Measurements from ENCODE around the gene MAST4.

GRCh38 chr5:66859526-66859925 is 263.3 kb downstream of the MAST4 start:
- TF ChIP-seq CTCF (IDR thresholded peaks at IDR 0.05; ENCODE audit: low read depth, low read length) = no peak
- TF ChIP-seq EZH2phosphoT487 (IDR thresholded peaks at IDR 0.05; ENCODE audit: low read depth) = no peak

All from OCI-LY3 (cell line).